ENCODE results near the gene INS.

The INS gene

DNA sequence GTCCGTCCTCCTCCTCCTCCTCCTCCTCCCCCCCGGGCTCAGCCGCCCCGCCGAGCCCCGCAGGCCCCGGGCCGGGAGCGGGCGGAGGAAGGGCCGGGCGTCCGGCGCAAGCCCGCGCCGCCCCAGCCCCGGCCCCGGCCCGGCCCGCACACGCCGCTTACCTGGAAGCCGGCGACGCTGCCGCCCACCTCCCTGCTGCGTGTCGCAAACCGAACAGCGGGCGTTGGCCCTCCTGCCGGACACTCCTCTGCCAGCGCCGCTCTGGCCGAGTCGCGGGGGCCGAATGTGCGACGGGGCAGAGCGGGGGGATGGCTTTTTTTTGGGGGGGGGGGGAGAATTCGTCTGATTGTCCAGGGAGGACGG is 23.0 kb downstream of the INS start:
- peak overlapping the region; percentile 49 for H3K4me3 ChIP-seq (ENCODE audit: insufficient read depth, low read depth, low read length, poor library complexity, severe bottlenecking)
- peaks cover 21% of the 10 kb centered on the region for H3K4me1 ChIP-seq (ENCODE audit: control insufficient read depth, insufficient read depth, low read length, poor library complexity, severe bottlenecking)
- no peak overlapping the region for H3K27ac ChIP-seq (ENCODE audit: insufficient read depth, low read length, poor library complexity, severe bottlenecking)
- H3K36me3 ChIP-seq (ENCODE audit: control insufficient read depth, insufficient read depth, low read length): no peaks in the 10 kb centered on the region
- no peak for DNase-seq
- H3K9me3 ChIP-seq (ENCODE audit: control insufficient read depth, low read length): no peaks in the 10 kb centered on the region
- peaks cover 69% of the 10 kb centered on the region for H3K27me3 ChIP-seq (replicated peaks; ENCODE audit: control insufficient read depth, insufficient read depth, low read length, poor library complexity, severe bottlenecking)

DNA sequence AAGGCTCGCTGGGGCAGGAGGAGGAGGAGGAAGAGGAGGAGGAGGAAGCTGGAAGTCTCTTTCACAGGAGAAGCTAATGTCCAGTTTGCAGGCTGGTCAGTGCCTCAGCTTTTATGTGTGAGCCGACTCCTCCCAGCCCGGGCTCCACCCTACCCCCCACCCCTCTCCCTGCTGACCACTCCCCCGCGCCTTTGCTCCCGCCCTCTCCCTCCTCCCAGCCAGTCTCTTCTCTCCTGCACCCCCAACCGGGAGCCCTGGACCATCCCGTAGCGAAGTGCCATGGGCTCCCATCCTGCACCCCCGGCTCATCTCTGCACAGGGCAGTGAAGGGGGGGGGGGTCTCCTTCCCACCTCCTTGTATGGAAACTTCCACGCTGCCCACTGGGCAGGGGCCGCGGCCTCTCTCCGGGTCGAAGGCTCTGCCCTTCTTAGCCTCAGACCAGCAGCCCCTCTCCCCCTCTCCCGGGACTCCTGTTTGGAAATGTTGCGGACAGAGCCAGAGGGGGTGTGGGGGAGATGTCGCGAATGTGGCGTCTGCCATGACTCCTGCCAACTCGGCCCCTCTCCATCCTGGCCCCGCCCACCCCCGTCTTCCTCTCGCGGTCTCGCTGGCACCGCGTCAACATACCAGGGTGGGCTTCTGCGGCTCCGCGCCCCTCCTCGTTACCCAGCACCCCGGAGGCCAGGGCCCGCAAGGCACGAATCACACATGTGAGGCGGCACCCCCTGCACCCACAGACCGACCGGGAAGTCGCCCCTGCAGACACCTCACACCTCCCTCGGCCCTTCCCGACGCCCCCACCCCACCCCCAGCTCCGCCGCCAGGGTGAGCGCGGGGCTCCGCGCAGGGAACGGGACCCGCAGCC is 23.6 kb downstream of the INS start:
- Histone ChIP-seq H3K9me3 (ENCODE audit: control insufficient read depth, low read length) (no peaks in the 10 kb centered on the region), H3K4me3 (ENCODE audit: insufficient read depth, low read depth, low read length, poor library complexity, severe bottlenecking) (no peak overlapping the region), H3K36me3 (ENCODE audit: control insufficient read depth, insufficient read depth, low read length) (no peaks in the 10 kb centered on the region), H3K27ac (ENCODE audit: insufficient read depth, low read length, poor library complexity, severe bottlenecking) (no peak overlapping the region), H3K27me3 (replicated peaks; ENCODE audit: control insufficient read depth, insufficient read depth, low read length, poor library complexity, severe bottlenecking) (peaks cover 66% of the 10 kb centered on the region), H3K4me1 (ENCODE audit: control insufficient read depth, insufficient read depth, low read length, poor library complexity, severe bottlenecking) (peaks cover 21% of the 10 kb centered on the region)
- DNase-seq: no peak

DNA sequence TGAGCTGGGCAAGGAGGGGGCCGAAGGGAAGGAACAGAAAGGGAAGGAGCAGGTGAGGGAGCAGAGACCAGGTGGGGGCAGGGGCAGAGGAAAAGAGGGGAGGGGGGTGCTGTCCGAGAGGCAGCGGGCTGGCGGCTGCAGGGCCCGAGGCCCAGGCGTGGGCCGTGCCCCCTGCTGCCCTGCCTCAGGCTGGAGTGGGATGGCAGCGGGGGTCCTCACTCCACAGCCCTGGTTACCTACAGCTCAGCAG is 24.1 kb downstream of the INS start:
- Histone ChIP-seq H3K4me3 (ENCODE audit: insufficient read depth, low read depth, low read length, poor library complexity, severe bottlenecking) (no peak overlapping the region), H3K27me3 (replicated peaks; ENCODE audit: control insufficient read depth, insufficient read depth, low read length, poor library complexity, severe bottlenecking) (peaks cover 61% of the 10 kb centered on the region), H3K9me3 (ENCODE audit: control insufficient read depth, low read length) (no peaks in the 10 kb centered on the region), H3K27ac (ENCODE audit: insufficient read depth, low read length, poor library complexity, severe bottlenecking) (no peak overlapping the region), H3K4me1 (ENCODE audit: control insufficient read depth, insufficient read depth, low read length, poor library complexity, severe bottlenecking) (peaks cover 21% of the 10 kb centered on the region), H3K36me3 (ENCODE audit: control insufficient read depth, insufficient read depth, low read length) (no peaks in the 10 kb centered on the region)
- DNase-seq: no peak

GRCh38 chr11:2136209-2136951 is 24.6 kb downstream of the INS start:
- Histone ChIP-seq H3K27ac (ENCODE audit: insufficient read depth, low read length, poor library complexity, severe bottlenecking) (no peak overlapping the region), H3K36me3 (ENCODE audit: control insufficient read depth, insufficient read depth, low read length) (no peaks in the 10 kb centered on the region), H3K4me3 (ENCODE audit: insufficient read depth, low read depth, low read length, poor library complexity, severe bottlenecking) (no peak overlapping the region), H3K4me1 (ENCODE audit: control insufficient read depth, insufficient read depth, low read length, poor library complexity, severe bottlenecking) (peaks cover 21% of the 10 kb centered on the region), H3K27me3 (replicated peaks; ENCODE audit: control insufficient read depth, insufficient read depth, low read length, poor library complexity, severe bottlenecking) (peaks cover 59% of the 10 kb centered on the region), H3K9me3 (ENCODE audit: control insufficient read depth, low read length) (no peaks in the 10 kb centered on the region)
- no peak for DNase-seq

DNA sequence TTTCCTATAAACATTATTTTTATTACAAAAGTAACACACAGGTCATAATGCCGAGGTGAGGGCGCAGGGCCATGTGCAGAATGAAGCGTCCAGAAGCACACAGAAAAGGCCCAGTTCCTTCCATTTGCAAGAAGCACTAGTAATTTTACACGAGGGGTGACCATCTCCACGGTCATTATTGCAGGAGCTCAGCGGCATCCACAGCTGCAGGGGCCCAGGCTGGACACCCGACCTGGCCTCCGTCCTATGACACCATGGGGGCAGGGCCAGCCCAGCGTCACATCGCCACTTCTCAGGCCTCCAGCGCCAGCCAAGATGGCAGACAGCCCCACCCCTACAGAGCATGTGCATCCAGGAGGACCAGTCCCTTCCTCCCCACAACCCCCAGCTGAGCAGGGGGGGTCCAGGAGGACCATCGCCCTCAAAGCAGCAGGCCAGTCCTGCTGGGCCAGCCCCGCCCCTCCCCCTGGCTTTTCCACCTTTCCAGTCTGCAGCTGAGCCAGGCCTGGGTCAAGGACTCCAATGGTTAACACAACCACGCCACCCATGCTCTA is 25.3 kb downstream of the INS start:
- Histone ChIP-seq H3K9me3 (ENCODE audit: control insufficient read depth, low read length) (no peaks in the 10 kb centered on the region), H3K27ac (ENCODE audit: insufficient read depth, low read length, poor library complexity, severe bottlenecking) (no peak overlapping the region), H3K36me3 (ENCODE audit: control insufficient read depth, insufficient read depth, low read length) (no peaks in the 10 kb centered on the region), H3K4me3 (ENCODE audit: insufficient read depth, low read depth, low read length, poor library complexity, severe bottlenecking) (no peak overlapping the region), H3K27me3 (replicated peaks; ENCODE audit: control insufficient read depth, insufficient read depth, low read length, poor library complexity, severe bottlenecking) (peaks cover 53% of the 10 kb centered on the region), H3K4me1 (ENCODE audit: control insufficient read depth, insufficient read depth, low read length, poor library complexity, severe bottlenecking) (peaks cover 21% of the 10 kb centered on the region)
- DNase-seq: no peak

DNA sequence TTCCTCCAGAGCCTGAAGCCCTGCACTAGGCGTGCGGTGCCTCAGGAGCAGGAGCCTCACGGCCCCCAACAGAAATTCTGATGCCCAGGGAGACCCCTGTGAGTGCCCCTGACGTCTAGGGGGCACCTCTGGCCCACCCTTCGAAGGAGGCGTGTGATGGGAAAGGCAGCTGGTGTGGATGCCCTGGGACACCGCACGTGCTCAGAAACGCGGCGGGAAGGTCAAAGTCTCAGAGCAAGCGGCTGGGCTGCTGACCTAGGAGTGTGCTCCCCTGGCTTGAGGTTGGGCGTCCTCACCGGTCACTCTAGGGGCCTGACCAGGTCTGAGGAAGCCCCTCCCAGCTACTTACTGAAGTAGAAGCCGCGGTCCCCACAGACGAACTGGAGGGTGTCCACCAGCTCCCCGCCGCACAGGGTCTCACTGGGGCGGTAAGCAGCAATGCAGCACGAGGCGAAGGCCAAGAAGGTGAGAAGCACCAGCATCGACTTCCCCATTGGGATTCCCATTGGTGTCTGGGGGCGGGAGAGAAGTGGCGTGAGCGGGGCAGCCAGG is 25.9 kb downstream of the INS start:
- H3K27me3 ChIP-seq (replicated peaks; ENCODE audit: control insufficient read depth, insufficient read depth, low read length, poor library complexity, severe bottlenecking): peaks cover 46% of the 10 kb centered on the region
- no peaks in the 10 kb centered on the region for H3K36me3 ChIP-seq (ENCODE audit: control insufficient read depth, insufficient read depth, low read length)
- H3K4me1 ChIP-seq (ENCODE audit: control insufficient read depth, insufficient read depth, low read length, poor library complexity, severe bottlenecking): peaks cover 17% of the 10 kb centered on the region
- DNase-seq: no peak
- H3K27ac ChIP-seq (ENCODE audit: insufficient read depth, low read length, poor library complexity, severe bottlenecking): no peak overlapping the region
- H3K9me3 ChIP-seq (ENCODE audit: control insufficient read depth, low read length): no peaks in the 10 kb centered on the region
- H3K4me3 ChIP-seq (ENCODE audit: insufficient read depth, low read depth, low read length, poor library complexity, severe bottlenecking): no peak overlapping the region

DNA sequence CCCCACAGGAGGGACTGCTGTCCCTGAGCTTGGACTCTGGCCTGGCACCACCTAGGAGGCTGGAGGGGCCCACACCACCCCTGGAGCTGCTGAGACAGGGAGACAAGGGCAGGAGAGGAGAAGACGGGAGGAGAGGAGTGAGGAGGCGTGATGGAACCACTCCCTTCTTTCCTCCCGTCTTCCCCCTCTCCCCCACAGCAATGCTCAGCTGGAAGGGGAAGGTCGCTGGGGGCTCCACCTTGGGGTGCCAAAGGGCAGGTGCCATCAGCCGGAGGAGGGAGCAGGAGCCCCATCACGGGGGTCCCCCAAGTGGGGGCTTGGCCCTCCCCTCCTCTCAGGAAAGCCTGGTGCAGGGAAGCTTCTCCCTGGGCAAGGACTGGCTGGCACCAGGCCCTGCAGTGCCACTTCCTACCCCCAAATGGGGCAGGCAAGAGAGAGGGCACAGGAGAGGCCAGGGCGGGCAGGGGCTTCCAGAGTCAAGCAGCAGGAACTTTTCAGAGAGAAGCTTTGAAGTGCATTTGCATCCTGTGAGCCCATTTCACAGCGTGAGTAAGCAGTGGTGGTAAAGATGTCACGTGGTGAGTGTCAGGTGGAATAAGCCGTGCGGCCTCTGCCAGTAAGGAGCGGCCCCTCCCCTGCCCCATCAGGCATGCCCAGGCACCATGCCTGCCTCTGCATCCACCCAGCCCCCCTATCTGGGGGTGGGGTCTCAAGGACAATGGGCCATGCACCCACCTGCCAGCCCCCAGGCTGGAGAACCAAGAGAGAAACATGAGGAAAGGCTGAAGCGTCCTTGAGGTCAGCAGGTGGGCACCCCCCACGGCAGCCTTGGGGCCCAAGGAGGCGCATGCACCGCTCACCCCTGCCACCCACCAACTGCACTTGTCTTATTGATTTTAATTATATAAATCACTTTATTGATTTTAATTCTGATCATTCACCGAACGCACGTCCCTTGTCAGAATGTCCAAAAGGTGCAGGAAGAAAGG is 26.7 kb downstream of the INS start:
- Histone ChIP-seq H3K27me3 (replicated peaks; ENCODE audit: control insufficient read depth, insufficient read depth, low read length, poor library complexity, severe bottlenecking) (peaks cover 40% of the 10 kb centered on the region), H3K36me3 (ENCODE audit: control insufficient read depth, insufficient read depth, low read length) (no peaks in the 10 kb centered on the region), H3K4me1 (ENCODE audit: control insufficient read depth, insufficient read depth, low read length, poor library complexity, severe bottlenecking) (peaks cover 13% of the 10 kb centered on the region), H3K9me3 (ENCODE audit: control insufficient read depth, low read length) (no peaks in the 10 kb centered on the region), H3K27ac (ENCODE audit: insufficient read depth, low read length, poor library complexity, severe bottlenecking) (no peak overlapping the region), H3K4me3 (ENCODE audit: insufficient read depth, low read depth, low read length, poor library complexity, severe bottlenecking) (no peak overlapping the region)
- no peak for DNase-seq

DNA sequence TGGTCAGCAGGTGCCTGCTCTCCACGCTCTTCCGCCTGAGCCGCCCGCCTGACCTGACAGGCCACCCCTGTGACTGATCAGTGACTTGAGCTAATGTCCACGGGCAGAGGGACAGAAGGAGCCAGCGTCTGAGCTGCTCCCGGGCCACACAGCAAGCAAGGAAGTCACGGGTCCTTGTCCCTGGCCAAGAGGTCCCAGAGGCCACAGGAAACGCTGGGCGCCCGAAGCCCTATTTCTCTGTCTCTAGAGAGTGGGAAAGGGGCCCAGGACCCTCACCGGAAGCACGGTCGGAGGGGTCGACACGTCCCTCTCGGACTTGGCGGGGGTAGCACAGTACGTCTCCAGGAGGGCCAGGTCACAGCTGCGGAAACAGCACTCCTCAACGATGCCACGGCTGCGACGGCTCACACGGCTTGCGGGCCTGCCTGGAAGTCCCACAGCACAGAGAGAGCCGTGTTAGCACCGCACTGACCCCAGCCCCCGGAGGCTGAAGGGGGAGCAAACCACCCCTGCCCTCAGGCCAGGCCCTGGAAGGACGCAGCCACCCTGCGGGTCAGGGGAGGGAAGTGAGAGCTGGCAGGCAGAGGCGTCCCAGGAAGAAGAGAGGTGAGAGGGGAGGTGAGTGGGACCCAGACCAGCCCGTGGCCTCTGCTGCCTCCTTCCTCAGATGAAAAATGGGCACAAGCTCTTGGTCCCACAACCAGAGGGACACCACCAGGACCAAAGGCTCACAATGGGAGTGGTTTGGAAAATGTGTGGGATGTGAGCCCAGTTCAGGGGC is 27.6 kb downstream of the INS start:
- H3K9me3 ChIP-seq (ENCODE audit: control insufficient read depth, low read length): no peaks in the 10 kb centered on the region
- H3K36me3 ChIP-seq (ENCODE audit: control insufficient read depth, insufficient read depth, low read length): no peaks in the 10 kb centered on the region
- peaks cover 39% of the 10 kb centered on the region for H3K27me3 ChIP-seq (replicated peaks; ENCODE audit: control insufficient read depth, insufficient read depth, low read length, poor library complexity, severe bottlenecking)
- no peak overlapping the region for H3K27ac ChIP-seq (ENCODE audit: insufficient read depth, low read length, poor library complexity, severe bottlenecking)
- H3K4me3 ChIP-seq (ENCODE audit: insufficient read depth, low read depth, low read length, poor library complexity, severe bottlenecking): no peak overlapping the region
- peaks cover 8% of the 10 kb centered on the region for H3K4me1 ChIP-seq (ENCODE audit: control insufficient read depth, insufficient read depth, low read length, poor library complexity, severe bottlenecking)
- DNase-seq: no peak

- H3K4me1 ChIP-seq (ENCODE audit: control insufficient read depth, insufficient read depth, low read length, poor library complexity, severe bottlenecking): peaks cover 8% of the 10 kb centered on the region
- H3K27me3 ChIP-seq (replicated peaks; ENCODE audit: control insufficient read depth, insufficient read depth, low read length, poor library complexity, severe bottlenecking): peaks cover 35% of the 10 kb centered on the region
- H3K36me3 ChIP-seq (ENCODE audit: control insufficient read depth, insufficient read depth, low read length): no peaks in the 10 kb centered on the region
- H3K4me3 ChIP-seq (ENCODE audit: insufficient read depth, low read depth, low read length, poor library complexity, severe bottlenecking): no peak overlapping the region
- no peaks in the 10 kb centered on the region for H3K9me3 ChIP-seq (ENCODE audit: control insufficient read depth, low read length)
- DNase-seq: no peak
- no peak overlapping the region for H3K27ac ChIP-seq (ENCODE audit: insufficient read depth, low read length, poor library complexity, severe bottlenecking)
These were observed 28.2 kb downstream of the INS start for GRCh38 chr11:2132874-2133240.
